Pancreas (tissue), 10 donors: ENCODE results near the gene MRC1. TPM values are rescaled to one million over a fixed set of nuclear protein-coding genes. Genes with fewer than 3 reads are reported as not detected.

Experiments
- ATAC-seq, 4 donors: fragments of 200-7000 bp; cut with Tn5 transposase; one replicate each; pipeline versions ENCODE4 v1.8.0 to v1.9.1; 2020; ENCODE audit warnings: mild to moderate bottlenecking in 4 of 4, moderate library complexity in 4 of 4
- DNase-seq, 6 donors: peaks; one replicate each; pipeline ENCODE4 v3.0.0-alpha.2; 2020
- FAIRE-seq: peaks from 2 replicates; lab custom pipeline; 2012; peaks lifted over from hg19 to GRCh38; lab: Jason Lieb, UNC
- H3K27ac ChIP-seq, 4 donors: fragments of 200-600 bp; sonication (generic); 1 replicate in 3 of 4; 2 replicates in 1 of 4; pipeline versions ENCODE4 v1.5.0 to v1.8.0; 2020
- H3K27me3 ChIP-seq, 4 donors: fragments of 200-600 bp; one replicate each; pipeline ENCODE4 v1.8.0; 2021
- H3K36me3 ChIP-seq, 3 donors: fragments of 200-600 bp; sonication (generic) in 1 of 3; one replicate each; pipeline versions ENCODE4 v1.5.0 to v1.8.0; 2020 to 2021
- H3K4me1 ChIP-seq, 3 donors: fragments of 200-600 bp; one replicate each; pipeline ENCODE4 v1.8.0; 2021
- H3K4me3 ChIP-seq, 4 donors: fragments of 200-600 bp; sonication (generic) in 2 of 4; one replicate each; pipeline versions ENCODE4 v1.5.0 to v1.8.0; 2020 to 2021
- H3K9me3 ChIP-seq, 4 donors: fragments of 200-600 bp; one replicate each; pipeline ENCODE4 v1.8.0; 2021
- CTCF ChIP-seq, 4 donors: fragments of 200-600 bp; sonication (generic) in 3 of 4; IDR thresholded peaks; one replicate each; pipeline versions ENCODE4 v1.5.0 to v1.8.0; 2021; ENCODE audit warnings: antibody characterized with exemption in 4 of 4
- WGBS, 2 donors: extraction: QIAGEN DNeasy Blood & Tissue Kit; methylation state at CpG; one replicate each; pipeline ENCODE4 v1.1.7; 2013; 5-methylcytosine and 5-hydroxymethylcytosine counted together
- intact Hi-C, 3 donors: fragments of 100-400 bp; cut with DNase I; formaldehyde crosslinking; loops; one replicate each; pipeline versions ENCODE4 v1.11.1 to v1.14.2; 2022
- polyA plus RNA-seq, 2 donors: library from polyadenylated mRNA; stranded (reverse); fragments of 200-250 nt; gene quantifications; one replicate each; pipeline ENCODE4 v1.2.3, GENCODE V29; 2013
- total RNA-seq, 6 donors: library from RNA; stranded (reverse); fragmentation: NEBNext Ultra II Directional in 4 of 6; extraction: Animal tissue kit (Norgen Biotek cat#: 25700) in 4 of 6; gene quantifications; one replicate each; pipeline versions ENCODE4 v1.2.1 to v1.2.4, GENCODE V29; 2021 to 2023
- donor health status: healthy with polysubstance abuse.
- donor health status: DM: no; HTN: no; CAD: no; lungs with moderate emphysema.
- donor health status: DM: no; HTN: no; CAD: no.
- donor health status: control.
- donor health status: control.
- donor health status: Bipolar disorder and iron deficiency.
- donor health status: DM: yes; HTN: yes; CAD: no.
- donor health status: DM: no; HTN: no; CAD: no.
- donor health status: DM: no; HTN: no; CAD: no.
- donor health status: DM: yes; HTN: yes; CAD: no.

Gene MRC1
- total and polyA plus RNA-seq, 8 donors, result 1.2 to 23.6 (median 3.1) TPM

- peaks cover 0 to 10% (median 0%) of the 10 kb centered on the region in 3 donors for H3K4me1 ChIP-seq
- H3K4me3 ChIP-seq, result no peak overlapping the region
- peak overlapping the region in 1 of 4 donors; percentile 1 for H3K27ac ChIP-seq
- WGBS, 2 donors, result 66 to 70% methylated on average over 16 of the region's 16 CpGs
- no peaks in the 10 kb centered on the region for H3K27me3 ChIP-seq
- TF ChIP-seq CTCF (IDR thresholded peaks at IDR 0.05), result no peak
- FAIRE-seq (no peak), ATAC-seq (peak in 2 of 4 donors; percentile 37 to 53), DNase-seq (no peak)
- intact Hi-C loops, result no loop called here
- H3K36me3 ChIP-seq, result no peaks in the 10 kb centered on the region
- H3K9me3 ChIP-seq, result no peaks in the 10 kb centered on the region
These were observed 26.1 kb upstream of the MRC1 start for GRCh38 chr10:17782921-17783665.

GRCh38 chr10:17783751-17784150 is 25.4 kb upstream of the MRC1 start:
- TF ChIP-seq CTCF (IDR thresholded peaks at IDR 0.05), result no peak
- intact Hi-C loops, result no loop called here
- DNase-seq (no peak), FAIRE-seq (peak; percentile 51), ATAC-seq (peak in 2 of 4 donors; percentile 34 to 51)
- Histone ChIP-seq H3K4me3 (no peak overlapping the region), H3K36me3 (no peaks in the 10 kb centered on the region), H3K9me3 (no peaks in the 10 kb centered on the region), H3K27me3 (no peaks in the 10 kb centered on the region), H3K27ac (peak overlapping the region in 1 of 4 donors; percentile 1), H3K4me1 (peaks cover 0 to 10% (median 0%) of the 10 kb centered on the region in 3 donors)
- WGBS, 2 donors, result 87 to 92% methylated on average over 1 of the region's 1 CpG

GRCh38 chr10:17784688-17785087 is 24.5 kb upstream of the MRC1 start:
- no peak for DNase-seq
- Histone ChIP-seq H3K27me3 (no peaks in the 10 kb centered on the region), H3K4me1 (peaks cover 0 to 10% (median 0%) of the 10 kb centered on the region in 3 donors), H3K9me3 (no peaks in the 10 kb centered on the region), H3K27ac (no peak overlapping the region), H3K4me3 (no peak overlapping the region), H3K36me3 (no peaks in the 10 kb centered on the region)
- intact Hi-C loops, result no loop called here
- peak in 2 of 4 donors; percentile 8 to 21 for ATAC-seq
- FAIRE-seq, result no peak
- WGBS, 2 donors, result 86 to 91% methylated on average over 3 of the region's 3 CpGs
- no peak for TF ChIP-seq CTCF (IDR thresholded peaks at IDR 0.05)

- FAIRE-seq, result no peak
- WGBS, 2 donors, result 88 to 90% methylated on average over 5 of the region's 5 CpGs
These were observed 23.7 kb upstream of the MRC1 start for GRCh38 chr10:17785276-17785930.

More at GRCh38 chr10:17785276-17785930, 23.7 kb upstream of the MRC1 start:
- DNase-seq, result no peak
- intact Hi-C loops, result no loop called here
- Histone ChIP-seq H3K36me3 (no peaks in the 10 kb centered on the region), H3K27me3 (no peaks in the 10 kb centered on the region), H3K9me3 (no peaks in the 10 kb centered on the region), H3K4me1 (peaks cover 0 to 10% (median 0%) of the 10 kb centered on the region in 3 donors), H3K27ac (no peak overlapping the region), H3K4me3 (no peak overlapping the region)
- peak in 3 of 4 donors; percentile 34 to 70 (median 48) for ATAC-seq
- TF ChIP-seq CTCF (IDR thresholded peaks at IDR 0.05), result no peak
